GM21390 (cell line): ENCODE results near the gene WNT9A.

Source experiments
- ATAC-seq: cut with Tn5 transposase; IDR thresholded peaks from one replicate; pipeline ENCODE4 v1.9.1; 2021; ENCODE audit not compliant: unreplicated experiment

Gene WNT9A

GRCh38 chr1:227899141-227899819 is 48.5 kb downstream of the WNT9A start:
- ATAC-seq, result no peak

GRCh38 chr1:227898502-227899140 is 49.1 kb downstream of the WNT9A start:
- no peak for ATAC-seq

GRCh38 chr1:227897704-227898438 is 49.9 kb downstream of the WNT9A start:
- ATAC-seq, result no peak

GRCh38 chr1:227896710-227897655 is 50.7 kb downstream of the WNT9A start:
- no peak for ATAC-seq

- no peak for ATAC-seq
These were observed 51.7 kb downstream of the WNT9A start for GRCh38 chr1:227895828-227896685.

GRCh38 chr1:227894831-227895451 is 52.8 kb downstream of the WNT9A start:
- ATAC-seq, result no peak

- ATAC-seq, result no peak
These were observed 53.6 kb downstream of the WNT9A start for GRCh38 chr1:227893949-227894721.

GRCh38 chr1:227893300-227893948 is 54.3 kb downstream of the WNT9A start:
- no peak for ATAC-seq

GRCh38 chr1:227892489-227893299 is 55.0 kb downstream of the WNT9A start:
- no peak for ATAC-seq

GRCh38 chr1:227891955-227892488 is 55.7 kb downstream of the WNT9A start:
- ATAC-seq, result no peak

- no peak for ATAC-seq
These were observed 56.3 kb downstream of the WNT9A start for GRCh38 chr1:227891223-227891954.

GRCh38 chr1:227890451-227891222 is 57.1 kb downstream of the WNT9A start:
- no peak for ATAC-seq

GRCh38 chr1:227889863-227890405 is 57.8 kb downstream of the WNT9A start:
- no peak for ATAC-seq

- ATAC-seq, result no peak
These were observed 58.5 kb downstream of the WNT9A start for GRCh38 chr1:227889047-227889862.
